B cell (primary cell): ENCODE data around the gene COQ6. TPM values are rescaled to one million over a fixed set of nuclear protein-coding genes. Genes with fewer than 3 reads are reported as not detected.

Source experiments
- ATAC-seq: fragments of 200-7000 bp; cut with Tn5 transposase; one replicate; pipeline ENCODE4 v1.10.0; 2021; ENCODE audit warnings: low read depth, mild to moderate bottlenecking, moderate number of reproducible peaks, moderate library complexity
- CTCF ChIA-PET: fragments of 350-600 bp; sonication (Branson Sonifier 250); formaldehyde crosslinking; loops from one replicate; lab custom pipeline; 2021; ENCODE audit warnings: antibody characterized with exemption, inconsistent platforms; lab: Charles Lee
- POLR2A ChIA-PET: fragments of 350-600 bp; sonication (Branson Sonifier 250); formaldehyde crosslinking; loops from one replicate; lab custom pipeline; 2021; ENCODE audit warnings: antibody characterized with exemption; lab: Charles Lee
- DNase-seq: peaks from one replicate; pipeline ENCODE4 v3.0.0; 2013
- H2AFZ ChIP-seq: 2 replicates; pipeline ENCODE4 v1.6.1; 2012; ENCODE audit warnings: mild to moderate bottlenecking, low read depth, low read length; ENCODE audit not compliant: insufficient read depth, poor library complexity, severe bottlenecking
- H3K27ac ChIP-seq, 2 donors: 1 replicate in 1 of 2; 2 replicates in 1 of 2; pipeline ENCODE4 v1.5.1; 2012 to 2013; ENCODE audit warnings: low read length in 2 of 2, mild to moderate bottlenecking in 2 of 2, moderate library complexity in 1 of 2
- H3K27me3 ChIP-seq, 4 experiments: fragments of 200-600 bp in 1 of 4; sonication (generic) in 1 of 4; replicated peaks in 1 of 4; 1 replicate in 2 of 4; 2 replicates in 2 of 4; pipeline versions ENCODE4 v1.6.1 to v1.7.0; 2013 to 2016; ENCODE audit warnings: low read length in 3 of 4, mild to moderate bottlenecking in 2 of 4, mixed read lengths in 1 of 4, moderate library complexity in 1 of 4; ENCODE audit not compliant: insufficient read depth in 4 of 4, control insufficient read depth in 3 of 4; ENCODE audit errors: control extremely low read depth in 1 of 4
- H3K36me3 ChIP-seq, 2 experiments: replicated peaks in 1 of 2; 1 replicate in 1 of 2; 2 replicates in 1 of 2; pipeline versions ENCODE4 v1.6.1 to v1.7.1; 2013; ENCODE audit warnings: low read length in 1 of 2; ENCODE audit not compliant: insufficient read depth in 2 of 2, control insufficient read depth in 1 of 2; ENCODE audit errors: control extremely low read depth in 1 of 2, extremely low read depth in 1 of 2
- H3K4me1 ChIP-seq, 2 donors: fragments of 200-600 bp in 1 of 2; sonication (generic) in 1 of 2; 1 replicate in 1 of 2; 2 replicates in 1 of 2; pipeline versions ENCODE4 v1.5.1 to v1.6.1; 2013 to 2017; ENCODE audit warnings: low read length in 2 of 2; ENCODE audit not compliant: control insufficient read depth in 2 of 2, insufficient read depth in 2 of 2
- H3K4me2 ChIP-seq: replicated peaks from 2 replicates; pipeline ENCODE3; 2012; ENCODE audit warnings: mild to moderate bottlenecking, low read depth, low read length; ENCODE audit not compliant: poor library complexity, severe bottlenecking
- H3K4me3 ChIP-seq, 5 experiments: fragments of 200-600 bp in 1 of 5; sonication (generic) in 1 of 5; 1 replicate in 3 of 5; 2 replicates in 2 of 5; pipeline versions ENCODE4 v1.5.1 to v1.7.0; 2011 to 2016; ENCODE audit warnings: low read length in 4 of 5, mild to moderate bottlenecking in 4 of 5, low read depth in 2 of 5, control low read depth in 1 of 5, moderate library complexity in 1 of 5; ENCODE audit not compliant: insufficient read depth in 1 of 5; ENCODE audit errors: control extremely low read depth in 1 of 5, extremely low read depth in 1 of 5
- H3K79me2 ChIP-seq: fragments of 200-600 bp; sonication (generic); one replicate; pipeline ENCODE4 v1.6.0; 2016; ENCODE audit warnings: low read length; ENCODE audit not compliant: control insufficient read depth, insufficient read depth
- H3K9ac ChIP-seq: fragments of 200-600 bp; sonication (generic); 2 replicates; pipeline ENCODE4 v1.6.1; 2017; ENCODE audit warnings: mild to moderate bottlenecking, low read length, moderate library complexity
- H3K9me3 ChIP-seq, 3 donors: one replicate each; pipeline versions ENCODE4 v1.6.1 to v1.7.1; 2013; ENCODE audit warnings: low read length in 2 of 3; ENCODE audit not compliant: control insufficient read depth in 2 of 3, insufficient read depth in 1 of 3; ENCODE audit errors: control extremely low read depth in 1 of 3
- H4K20me1 ChIP-seq: 2 replicates; pipeline ENCODE4 v1.6.0; 2012; ENCODE audit warnings: mild to moderate bottlenecking, low read length; ENCODE audit not compliant: insufficient read depth, control insufficient read depth, poor library complexity, severe bottlenecking
- H3K27ac Mint-ChIP-seq: one replicate; pipeline ENCODE4 v1.8.0; 2021; ENCODE audit warnings: mixed read lengths
- H3K27me3 Mint-ChIP-seq: one replicate; pipeline ENCODE4 v1.8.0; 2021; ENCODE audit warnings: mixed read lengths
- H3K4me1 Mint-ChIP-seq: one replicate; pipeline ENCODE4 v1.8.0; 2021; ENCODE audit warnings: mixed read lengths
- H3K4me3 Mint-ChIP-seq: one replicate; pipeline ENCODE4 v1.8.0; 2021; ENCODE audit warnings: mixed read lengths
- H3K9me3 Mint-ChIP-seq: one replicate; pipeline ENCODE4 v1.8.0; 2022; ENCODE audit warnings: mixed read lengths; ENCODE audit not compliant: insufficient read depth
- EZH2 ChIP-seq: IDR thresholded peaks from 2 replicates; pipeline ENCODE4 v1.6.1; 2012; ENCODE audit warnings: borderline replicate concordance, low read depth, mild to moderate bottlenecking, moderate library complexity, low read length; ENCODE audit not compliant: insufficient read depth, poor library complexity, severe bottlenecking
- WGBS: methylation state at CpG from one replicate; pipeline ENCODE4 v1.1.5; 2013; ENCODE audit warnings: missing lambda C conversion rate; ENCODE audit not compliant: insufficient coverage; 5-methylcytosine and 5-hydroxymethylcytosine counted together
- intact Hi-C: fragments of 100-400 bp; cut with micrococcal nuclease; formaldehyde crosslinking; loops from one replicate; pipeline ENCODE4 v1.10.0; 2022
- polyA minus RNA-seq: library from RNA; depleted of rRNA, polyadenylated mRNA; stranded (reverse); fragments of >200 nt; gene quantifications from 2 replicates; pipeline ENCODE4 v1.2.3, GENCODE V29; 2012
- polyA plus RNA-seq: library from polyadenylated mRNA; depleted of rRNA; stranded (reverse); fragments of >200 nt; gene quantifications from 2 replicates; pipeline ENCODE4 v1.2.3, GENCODE V29; 2012
- total RNA-seq, 2 donors: library from RNA; stranded (reverse); fragments of 120-200 nt in 1 of 2; gene quantifications; 1 replicate in 1 of 2; 2 replicates in 1 of 2; pipeline versions ENCODE4 v1.2.3 to v1.2.4, GENCODE V29; 2013 to 2022
- TF ChIP-seq, protein P1 (sequence below): fragments of 200-600 bp; IDR thresholded peaks from one replicate; pipeline ENCODE4 v1.8.0; 2022; ENCODE audit warnings: antibody characterized with exemption, mild to moderate bottlenecking

The COQ6 gene
- total RNA-seq (34.1 and 38.2 TPM in 2 replicates), polyA plus RNA-seq (38.0 and 38.4 TPM in 2 replicates), polyA minus RNA-seq (16.3 and 20.0 TPM in 2 replicates)
- total RNA-seq (2013) = 20.2 TPM

GRCh38 chr14:73949752-73950734 is at the start of gene COQ6, which contains the start of gene FAM161B:
Gene COQ6 (plus strand): TSS chr14:73950302. CDS start chr14:73950333, 31 bp downstream.
Gene FAM161B (minus strand): TSS chr14:73950094. CDS start chr14:73950026, 68 bp downstream.
- CTCF ChIA-PET = no interaction called here
- Histone ChIP-seq H3K4me1 (peaks cover 11 to 12% of the 10 kb centered on the region in 2 donors), H3K27ac (peak within 1 kb of the TSS; percentile 78 to 96)

More at GRCh38 chr14:73949752-73950734, at the start of gene COQ6, which contains the start of gene FAM161B:
- Histone ChIP-seq H2AFZ (peak within 1 kb of the TSS; percentile 88), H3K9me3 (no peaks in the 10 kb centered on the region), H3K9ac (peak within 1 kb of the TSS; percentile 97), H4K20me1 (no peaks in the 10 kb centered on the region), H3K36me3 (peaks cover 5 to 17% of the 10 kb centered on the region in 2 experiments), H3K4me2 (peak within 1 kb of the TSS; percentile 91), H3K4me3 (peak within 1 kb of the TSS; percentile 63 to 94 (median 89)), H3K27me3 (no peaks in the 10 kb centered on the region), H3K79me2 (peaks cover 3% of the 10 kb centered on the region)
- Mint-ChIP-seq H3K4me1 (peaks cover 20% of the 10 kb centered on the region), H3K9me3 (no peaks in the 10 kb centered on the region), H3K27ac (peak within 1 kb of the TSS; percentile 95), H3K27me3 (no peaks in the 10 kb centered on the region), H3K4me3 (peak within 1 kb of the TSS; percentile 100)
- WGBS = under 1% methylated on average over 68 of the region's 70 CpGs
- ATAC-seq = peak; percentile 93
- POLR2A ChIA-PET = interaction anchor here (0.6 to 1.2 kb wide), 4 partner anchors 63 to 324 kb away, joined by 3 to 10 read pairs (median 6); partner anchors contain the start of genes BBOF1, ENTPD5 and ZNF410
- peak; percentile 96 for DNase-seq
- TF ChIP-seq, protein P1, sequence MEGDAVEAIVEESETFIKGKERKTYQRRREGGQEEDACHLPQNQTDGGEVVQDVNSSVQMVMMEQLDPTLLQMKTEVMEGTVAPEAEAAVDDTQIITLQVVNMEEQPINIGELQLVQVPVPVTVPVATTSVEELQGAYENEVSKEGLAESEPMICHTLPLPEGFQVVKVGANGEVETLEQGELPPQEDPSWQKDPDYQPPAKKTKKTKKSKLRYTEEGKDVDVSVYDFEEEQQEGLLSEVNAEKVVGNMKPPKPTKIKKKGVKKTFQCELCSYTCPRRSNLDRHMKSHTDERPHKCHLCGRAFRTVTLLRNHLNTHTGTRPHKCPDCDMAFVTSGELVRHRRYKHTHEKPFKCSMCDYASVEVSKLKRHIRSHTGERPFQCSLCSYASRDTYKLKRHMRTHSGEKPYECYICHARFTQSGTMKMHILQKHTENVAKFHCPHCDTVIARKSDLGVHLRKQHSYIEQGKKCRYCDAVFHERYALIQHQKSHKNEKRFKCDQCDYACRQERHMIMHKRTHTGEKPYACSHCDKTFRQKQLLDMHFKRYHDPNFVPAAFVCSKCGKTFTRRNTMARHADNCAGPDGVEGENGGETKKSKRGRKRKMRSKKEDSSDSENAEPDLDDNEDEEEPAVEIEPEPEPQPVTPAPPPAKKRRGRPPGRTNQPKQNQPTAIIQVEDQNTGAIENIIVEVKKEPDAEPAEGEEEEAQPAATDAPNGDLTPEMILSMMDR = peak; percentile 11
- no peak for TF ChIP-seq EZH2
- intact Hi-C loops = loop anchor here (1.0 to 10.0 kb wide), 5 partner anchors 69 to 1055 kb away; partner anchors contain the start of genes ALDH6A1, BBOF1, EIF2B2 and ENTPD5
